CD4-positive, alpha-beta memory T cell (primary cell): ENCODE results near the gene SPTB. TPM values are rescaled to one million over a fixed set of nuclear protein-coding genes. Genes with fewer than 3 reads are reported as not detected.

Source experiments
- CTCF ChIA-PET: fragments of 350-600 bp; sonication (Branson Sonifier 250); formaldehyde crosslinking; loops from one replicate; lab custom pipeline; 2021; ENCODE audit warnings: inconsistent platforms; ENCODE audit not compliant: partially characterized antibody; lab: Charles Lee
- POLR2A ChIA-PET: fragments of 350-600 bp; sonication (Branson Sonifier 250); formaldehyde crosslinking; loops from one replicate; lab custom pipeline; 2021; ENCODE audit not compliant: partially characterized antibody; lab: Charles Lee
- DNase-seq, 5 donors: peaks; one replicate each; pipeline versions ENCODE4 v3.0.0 to v3.0.0-alpha.2; 2020 to 2022; ENCODE audit warnings: mixed read lengths in 1 of 5
- H3K27ac ChIP-seq: one replicate; pipeline ENCODE4 v1.7.0; 2013; ENCODE audit warnings: low read depth, low read length
- H3K27me3 ChIP-seq: 2 replicates; pipeline ENCODE4 v1.7.0; 2013; ENCODE audit warnings: mild to moderate bottlenecking, low read length, moderate library complexity; ENCODE audit not compliant: insufficient read depth
- H3K36me3 ChIP-seq: 2 replicates; pipeline ENCODE4 v1.7.0; 2013; ENCODE audit warnings: mild to moderate bottlenecking, low read length, moderate library complexity; ENCODE audit not compliant: insufficient read depth
- H3K4me1 ChIP-seq: 2 replicates; pipeline ENCODE4 v1.7.0; 2013; ENCODE audit warnings: mild to moderate bottlenecking, low read length, moderate library complexity; ENCODE audit not compliant: insufficient read depth
- H3K4me3 ChIP-seq, 2 donors: one replicate each; pipeline ENCODE4 v1.7.0; 2013; ENCODE audit warnings: low read length in 2 of 2, mild to moderate bottlenecking in 1 of 2
- H3K9me3 ChIP-seq, 2 donors: one replicate each; pipeline ENCODE4 v1.7.0; 2013; ENCODE audit warnings: low read length in 2 of 2, control low read depth in 1 of 2; ENCODE audit not compliant: control insufficient read depth in 1 of 2
- H3K27ac Mint-ChIP-seq, 7 donors: one replicate each; pipeline ENCODE4 v1.8.0; 2020 to 2021; ENCODE audit warnings: mixed read lengths in 7 of 7, mild to moderate bottlenecking in 6 of 7, inconsistent platforms in 3 of 7, moderate library complexity in 3 of 7
- H3K27me3 Mint-ChIP-seq, 2 donors: one replicate each; pipeline ENCODE4 v1.8.0; 2020 to 2021; ENCODE audit warnings: mixed read lengths in 2 of 2
- H3K36me3 Mint-ChIP-seq, 2 donors: one replicate each; pipeline ENCODE4 v1.8.0; 2020 to 2021; ENCODE audit warnings: mixed read lengths in 2 of 2, inconsistent platforms in 1 of 2, mild to moderate bottlenecking in 1 of 2
- H3K4me1 Mint-ChIP-seq, 4 donors: one replicate each; pipeline ENCODE4 v1.8.0; 2020 to 2021; ENCODE audit warnings: mixed read lengths in 4 of 4, mild to moderate bottlenecking in 1 of 4
- H3K4me3 Mint-ChIP-seq, 8 donors: one replicate each; pipeline ENCODE4 v1.8.0; 2020 to 2021; ENCODE audit warnings: mixed read lengths in 8 of 8, mild to moderate bottlenecking in 7 of 8, moderate library complexity in 6 of 8, inconsistent platforms in 3 of 8
- H3K9me3 Mint-ChIP-seq, 8 donors: one replicate each; pipeline ENCODE4 v1.8.0; 2020 to 2021; ENCODE audit warnings: mixed read lengths in 8 of 8, mild to moderate bottlenecking in 5 of 8, inconsistent platforms in 3 of 8, moderate library complexity in 1 of 8
- intact Hi-C: fragments of 100-400 bp; cut with micrococcal nuclease; formaldehyde crosslinking; loops from one replicate; pipeline ENCODE4 v1.15.1; 2023
- polyA plus RNA-seq, 2 donors: library from polyadenylated mRNA; unstranded; fragments of 300-500 nt; fragmentation: Illumina TruSeq; gene quantifications; one replicate each; pipeline ENCODE4 v1.2.3, GENCODE V29; 2021
- total RNA-seq, 2 experiments: library from RNA; stranded (reverse); gene quantifications; one replicate each; pipeline ENCODE4 v1.2.3, GENCODE V29; 2021

Gene SPTB
- total and polyA plus RNA-seq, 4 experiments from 2014 or later, result 0.03 to 0.37 (median 0.09) TPM; not detected in 1

GRCh38 chr14:64706593-64707193 lies 173.0 kb downstream of the SPTB start:
- no peaks in the 10 kb centered on the region for H3K36me3 ChIP-seq
- no peaks in the 10 kb centered on the region for H3K9me3 ChIP-seq
- H3K4me3 Mint-ChIP-seq, result peak overlapping the region; percentile 90 to 95 (median 94)
- H3K27me3 ChIP-seq, result no peaks in the 10 kb centered on the region
- ChIA-PET POLR2A (interaction anchor here (0.7 to 21.0 kb wide), 9 partner anchors 12 to 204 kb away, joined by 3 to 469 read pairs (median 7); no protein-coding TSS in a partner anchor), CTCF (interaction anchor here (1.7 to 8.0 kb wide), 3 partner anchors 18 to 53 kb away, joined by 4 to 67 read pairs (median 17); no protein-coding TSS in a partner anchor)
- H3K36me3 Mint-ChIP-seq, result peaks cover 0 to 19% of the 10 kb centered on the region in 2 donors
- no peak overlapping the region for H3K4me3 ChIP-seq
- H3K27ac ChIP-seq, result peak overlapping the region; percentile 80
- peak overlapping the region; percentile 86 to 95 (median 93) for H3K27ac Mint-ChIP-seq
- H3K27me3 Mint-ChIP-seq, result no peaks in the 10 kb centered on the region
- intact Hi-C loops, result no loop called here
- peaks cover 0 to 2% (median 0%) of the 10 kb centered on the region in 8 donors for H3K9me3 Mint-ChIP-seq
- peaks cover 86% of the 10 kb centered on the region for H3K4me1 ChIP-seq
- H3K4me1 Mint-ChIP-seq, result peaks cover 50 to 88% (median 69%) of the 10 kb centered on the region in 4 donors
- DNase-seq, result no peak

DNA sequence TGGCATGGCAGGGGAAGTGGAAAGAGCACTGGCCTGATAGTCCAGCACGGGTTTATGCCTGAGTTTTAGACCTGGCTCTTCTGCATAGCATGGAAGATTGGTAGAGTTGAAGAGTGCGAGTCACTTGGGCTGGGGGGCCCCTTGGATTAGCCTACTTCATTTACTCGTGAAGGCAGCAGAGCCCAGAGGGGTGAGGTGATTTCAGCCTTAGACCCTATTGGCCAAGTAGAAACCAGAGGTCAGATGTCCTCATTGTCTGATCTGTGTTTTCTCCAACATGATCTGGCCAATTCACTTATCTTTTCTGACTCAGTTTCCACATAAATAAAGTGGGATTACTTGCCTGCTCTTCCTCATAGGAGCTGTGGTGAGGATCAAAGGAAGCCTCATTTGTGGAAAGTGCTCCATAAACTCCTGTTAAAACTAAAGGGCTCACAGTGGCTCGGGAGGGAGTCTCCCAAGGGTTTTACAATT lies 173.6 kb downstream of the SPTB start:
- Mint-ChIP-seq H3K4me3 (peak overlapping the region; percentile 90 to 95 (median 94)), H3K9me3 (peaks cover 0 to 2% (median 0%) of the 10 kb centered on the region in 8 donors), H3K27ac (peak overlapping the region; percentile 86 to 98 (median 93)), H3K36me3 (peaks cover 0 to 19% of the 10 kb centered on the region in 2 donors), H3K4me1 (peaks cover 50 to 86% (median 66%) of the 10 kb centered on the region in 4 donors), H3K27me3 (no peaks in the 10 kb centered on the region)
- H3K27ac ChIP-seq, result peak overlapping the region; percentile 80
- POLR2A ChIA-PET, result interaction anchor here (0.7 to 21.0 kb wide), 9 partner anchors 12 to 203 kb away, joined by 3 to 469 read pairs (median 9); no protein-coding TSS in a partner anchor
- CTCF ChIA-PET, result interaction anchor here (0.6 to 8.0 kb wide), 9 partner anchors 14 to 218 kb away, joined by 3 to 67 read pairs (median 5); no protein-coding TSS in a partner anchor
- no peaks in the 10 kb centered on the region for H3K36me3 ChIP-seq
- peak overlapping the region; percentile 17 to 57 for H3K4me3 ChIP-seq
- H3K27me3 ChIP-seq, result no peaks in the 10 kb centered on the region
- no peaks in the 10 kb centered on the region for H3K9me3 ChIP-seq
- peaks cover 81% of the 10 kb centered on the region for H3K4me1 ChIP-seq
- no peak for DNase-seq
- intact Hi-C loops, result no loop called here

- peaks cover 0 to 19% of the 10 kb centered on the region in 2 donors for H3K36me3 Mint-ChIP-seq
- H3K9me3 Mint-ChIP-seq, result peaks cover 0 to 2% (median 0%) of the 10 kb centered on the region in 8 donors
- H3K27ac ChIP-seq, result peak overlapping the region; percentile 80
- peaks cover 80% of the 10 kb centered on the region for H3K4me1 ChIP-seq
- H3K36me3 ChIP-seq, result no peaks in the 10 kb centered on the region
- no peaks in the 10 kb centered on the region for H3K9me3 ChIP-seq
- no peaks in the 10 kb centered on the region for H3K27me3 Mint-ChIP-seq
- POLR2A ChIA-PET, result interaction anchor here (0.9 to 21.0 kb wide), 13 partner anchors 11 to 59 kb away, joined by 3 to 469 read pairs (median 7); no protein-coding TSS in a partner anchor
- peaks cover 47 to 86% (median 63%) of the 10 kb centered on the region in 4 donors for H3K4me1 Mint-ChIP-seq
- intact Hi-C loops, result loop anchor here (2.0 kb wide), 2 partner anchors 17 to 33 kb away; no protein-coding TSS in a partner anchor
- H3K4me3 Mint-ChIP-seq, result peak overlapping the region; percentile 90 to 95 (median 94)
- H3K27ac Mint-ChIP-seq, result peak overlapping the region; percentile 86 to 98 (median 93)
- CTCF ChIA-PET, result interaction anchor here (0.6 to 8.0 kb wide), 11 partner anchors 9 to 218 kb away, joined by 3 to 67 read pairs (median 5); no protein-coding TSS in a partner anchor
- no peaks in the 10 kb centered on the region for H3K27me3 ChIP-seq
- peak in 2 of 5 donors; percentile 43 to 74 for DNase-seq
- H3K4me3 ChIP-seq, result peak overlapping the region; percentile 17 to 57
These were observed 174.2 kb downstream of the SPTB start for GRCh38 chr14:64705381-64706118.

DNA sequence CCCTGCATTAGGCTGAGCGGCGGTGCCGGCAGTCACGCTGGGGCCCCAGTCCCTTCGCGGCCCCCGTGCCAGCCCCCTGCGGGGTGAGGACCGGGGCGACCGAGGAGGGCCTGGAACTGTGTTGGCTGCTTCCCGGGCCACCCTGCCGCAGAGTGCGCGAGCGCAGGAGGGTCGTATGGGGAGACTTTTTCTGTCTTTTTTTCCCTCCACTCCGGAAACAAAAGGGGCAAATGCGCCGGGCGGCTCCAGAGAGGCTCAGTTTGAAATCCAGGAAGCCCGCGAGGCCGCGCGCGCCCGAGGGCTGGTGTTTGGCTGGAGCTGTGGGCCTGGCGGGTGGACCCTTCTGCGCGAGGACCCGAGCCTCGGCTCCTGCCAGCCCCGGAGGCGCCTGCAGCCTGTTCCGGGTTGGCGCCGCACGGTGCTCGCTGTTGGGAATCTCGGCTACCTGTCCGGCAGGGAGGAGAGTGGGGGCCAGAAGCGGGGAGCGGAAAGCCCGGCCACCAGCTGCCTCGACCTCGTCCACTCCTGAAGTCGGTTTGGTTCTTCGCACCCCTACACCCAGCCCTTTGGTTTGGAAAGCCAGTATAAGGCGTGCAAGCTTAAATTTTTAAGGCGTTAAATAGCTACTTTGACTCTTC lies 174.8 kb downstream of the SPTB start:
- POLR2A ChIA-PET, result interaction anchor here (0.7 to 21.0 kb wide), 14 partner anchors 10 to 60 kb away, joined by 3 to 469 read pairs (median 8); no protein-coding TSS in a partner anchor
- CTCF ChIA-PET, result interaction anchor here (0.7 to 8.0 kb wide), 10 partner anchors 9 to 60 kb away, joined by 3 to 67 read pairs (median 5); no protein-coding TSS in a partner anchor
- peak overlapping the region; percentile 80 for H3K27ac ChIP-seq
- no peaks in the 10 kb centered on the region for H3K36me3 ChIP-seq
- H3K27me3 Mint-ChIP-seq, result no peaks in the 10 kb centered on the region
- H3K9me3 ChIP-seq, result no peaks in the 10 kb centered on the region
- DNase-seq, result peak in 1 of 5 donors; percentile 37
- peak overlapping the region; percentile 86 to 98 (median 93) for H3K27ac Mint-ChIP-seq
- peaks cover 0 to 16% of the 10 kb centered on the region in 2 donors for H3K36me3 Mint-ChIP-seq
- H3K9me3 Mint-ChIP-seq, result peaks cover 0 to 2% (median 0%) of the 10 kb centered on the region in 8 donors
- H3K4me3 ChIP-seq, result peak overlapping the region; percentile 57
- peaks cover 46 to 86% (median 62%) of the 10 kb centered on the region in 4 donors for H3K4me1 Mint-ChIP-seq
- intact Hi-C loops, result loop anchor here (2.0 kb wide), 2 partner anchors 16 to 32 kb away; no protein-coding TSS in a partner anchor
- H3K27me3 ChIP-seq, result no peaks in the 10 kb centered on the region
- peaks cover 80% of the 10 kb centered on the region for H3K4me1 ChIP-seq
- H3K4me3 Mint-ChIP-seq, result peak overlapping the region; percentile 90 to 95 (median 94)

GRCh38 chr14:64704143-64704742 lies 175.5 kb downstream of the SPTB start, which contains the start of gene PLEKHG3:
PLEKHG3 (plus strand) TSS chr14:64704424; CDS start chr14:64727632, 23,208 bp downstream.
- no peaks in the 10 kb centered on the region for H3K27me3 ChIP-seq
- ChIA-PET CTCF (interaction anchor here (1.2 to 8.0 kb wide), 8 partner anchors 12 to 59 kb away, joined by 3 to 67 read pairs (median 4); no protein-coding TSS in a partner anchor), POLR2A (interaction anchor here (0.7 to 21.0 kb wide), 11 partner anchors 10 to 54 kb away, joined by 3 to 469 read pairs (median 8); no protein-coding TSS in a partner anchor)
- DNase-seq, result peak in 4 of 5 donors; percentile 35 to 76 (median 42)
- Mint-ChIP-seq H3K27ac (peak within 1 kb of the TSS; percentile 86 to 98 (median 93)), H3K4me3 (peak within 1 kb of the TSS; percentile 90 to 95 (median 94)), H3K9me3 (no peaks in the 10 kb centered on the region), H3K27me3 (no peaks in the 10 kb centered on the region), H3K36me3 (peaks cover 0 to 16% of the 10 kb centered on the region in 2 donors), H3K4me1 (peaks cover 42 to 83% (median 58%) of the 10 kb centered on the region in 4 donors)
- no peaks in the 10 kb centered on the region for H3K36me3 ChIP-seq
- no peaks in the 10 kb centered on the region for H3K9me3 ChIP-seq
- H3K4me1 ChIP-seq, result peaks cover 80% of the 10 kb centered on the region
- H3K4me3 ChIP-seq, result peak within 1 kb of the TSS; percentile 57 to 74
- intact Hi-C loops, result loop anchor here (2.0 kb wide), 2 partner anchors 15 to 31 kb away; no protein-coding TSS in a partner anchor
- H3K27ac ChIP-seq, result peak within 1 kb of the TSS; percentile 80
